OCI-LY1 (cell line): ENCODE measurements around the gene POLR3H.

ENCODE experiments used
- CTCF ChIP-seq: fragments of 200-600 bp; sonication (generic), shearing (Covaris generic); IDR thresholded peaks from 2 replicates; pipeline ENCODE4 v1.5.1; 2017; ENCODE audit warnings: mild to moderate bottlenecking, antibody characterized with exemption, low read length, moderate library complexity, mixed read lengths
- EZH2 ChIP-seq: fragments of 200-600 bp; sonication (generic), shearing (Covaris generic); IDR thresholded peaks from 2 replicates; pipeline ENCODE4 v1.8.0; 2017; ENCODE audit warnings: borderline replicate concordance, mixed run types, mild to moderate bottlenecking, antibody characterized with exemption, low read length, moderate library complexity, mixed read lengths

GRCh38 chr22:41578818-41579217 is 34.5 kb upstream of the POLR3H start:
- TF ChIP-seq CTCF (no peak), EZH2 (no peak)
